ENCODE measurements around the gene RETREG3. TPM values are rescaled to one million over a fixed set of nuclear protein-coding genes. Genes with fewer than 3 reads are reported as not detected.
"Not testable (repeated sequence)": the region's sequence is repeated elsewhere in the genome, so short reads cannot be mapped to it uniquely, and the experiment has no call there.

The RETREG3 gene
- polyA plus RNA-seq, 1 donor: 60.6 TPM

DNA sequence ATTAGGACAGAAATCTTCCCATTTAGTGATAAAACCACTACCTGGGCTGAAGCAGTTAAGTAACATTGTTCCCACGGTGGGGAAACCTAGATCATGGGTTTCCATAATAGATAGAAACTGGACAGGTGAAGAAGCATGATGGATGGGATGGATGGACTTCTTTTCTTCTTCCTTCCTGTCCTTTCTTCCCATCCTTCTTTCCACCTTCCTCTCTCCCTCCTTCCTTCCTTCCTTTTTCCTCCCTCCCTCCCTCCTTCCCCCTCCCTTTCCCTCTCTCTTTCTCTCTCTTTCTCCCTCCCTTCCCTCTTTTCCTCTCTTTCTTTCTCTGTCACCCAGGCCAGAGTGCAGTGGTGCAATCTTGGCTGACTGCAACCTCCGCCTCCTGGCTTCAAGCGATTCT, 34.7 kb downstream of the RETREG3 start:
- no peak for DNase-seq

DNA sequence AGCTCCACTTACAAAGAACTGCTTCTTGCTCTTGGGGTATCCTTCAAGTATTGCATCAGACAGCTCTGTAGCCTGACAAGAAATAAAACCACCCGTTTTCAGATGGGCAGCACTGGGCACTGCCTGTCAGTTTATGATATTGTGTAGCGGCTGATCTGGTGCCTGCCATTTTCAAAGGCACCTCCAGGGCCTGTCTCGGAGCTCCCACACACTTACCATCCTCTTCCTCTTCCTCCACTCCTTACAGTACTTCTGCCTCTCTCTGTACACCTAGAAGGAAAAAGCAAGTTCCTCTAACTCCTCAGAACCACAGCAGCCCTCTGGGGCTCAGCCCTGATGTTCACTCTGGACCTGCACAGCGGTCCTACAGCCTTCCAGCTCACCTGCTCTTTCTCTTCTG, 36.1 kb downstream of the RETREG3 start:
- DNase-seq: no peak

DNA sequence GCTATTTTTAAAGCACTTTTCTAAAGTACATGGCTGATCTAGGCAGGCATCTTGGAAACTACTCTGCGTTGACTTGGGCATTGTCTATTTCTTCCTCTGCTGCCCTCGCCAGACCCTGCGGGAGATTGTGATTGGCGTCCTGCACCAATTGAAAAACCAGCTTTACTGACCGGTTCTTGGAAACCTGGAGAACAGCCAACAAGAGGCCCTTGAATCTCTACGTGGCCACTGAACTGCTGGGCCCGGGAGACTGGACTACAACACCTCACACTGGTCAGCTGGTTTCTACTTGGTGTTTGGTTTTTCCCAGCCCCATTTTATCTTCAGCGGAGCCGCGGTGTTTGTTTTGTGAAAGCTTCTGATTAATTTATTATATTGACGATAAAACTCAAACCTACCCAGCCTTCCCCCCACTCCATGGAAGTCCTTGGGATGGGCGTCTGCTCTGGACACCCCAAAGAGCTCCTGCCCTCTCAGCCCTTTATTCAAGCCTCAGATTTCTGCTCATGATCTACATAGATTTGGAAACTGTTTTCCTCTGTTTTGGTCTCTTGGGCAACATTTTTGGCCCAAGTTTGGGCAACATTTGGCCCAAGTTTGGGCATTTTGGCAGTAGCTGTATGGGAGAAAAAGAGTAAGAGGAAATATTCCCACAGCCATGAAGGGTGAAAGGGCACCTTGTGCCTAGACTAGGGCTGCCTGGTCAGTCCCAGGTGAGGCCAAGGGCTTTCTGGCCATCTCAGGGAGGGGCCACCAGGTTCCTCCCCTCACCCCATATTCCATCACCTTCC, 37.5 kb downstream of the RETREG3 start:
- no peak for DNase-seq

DNA sequence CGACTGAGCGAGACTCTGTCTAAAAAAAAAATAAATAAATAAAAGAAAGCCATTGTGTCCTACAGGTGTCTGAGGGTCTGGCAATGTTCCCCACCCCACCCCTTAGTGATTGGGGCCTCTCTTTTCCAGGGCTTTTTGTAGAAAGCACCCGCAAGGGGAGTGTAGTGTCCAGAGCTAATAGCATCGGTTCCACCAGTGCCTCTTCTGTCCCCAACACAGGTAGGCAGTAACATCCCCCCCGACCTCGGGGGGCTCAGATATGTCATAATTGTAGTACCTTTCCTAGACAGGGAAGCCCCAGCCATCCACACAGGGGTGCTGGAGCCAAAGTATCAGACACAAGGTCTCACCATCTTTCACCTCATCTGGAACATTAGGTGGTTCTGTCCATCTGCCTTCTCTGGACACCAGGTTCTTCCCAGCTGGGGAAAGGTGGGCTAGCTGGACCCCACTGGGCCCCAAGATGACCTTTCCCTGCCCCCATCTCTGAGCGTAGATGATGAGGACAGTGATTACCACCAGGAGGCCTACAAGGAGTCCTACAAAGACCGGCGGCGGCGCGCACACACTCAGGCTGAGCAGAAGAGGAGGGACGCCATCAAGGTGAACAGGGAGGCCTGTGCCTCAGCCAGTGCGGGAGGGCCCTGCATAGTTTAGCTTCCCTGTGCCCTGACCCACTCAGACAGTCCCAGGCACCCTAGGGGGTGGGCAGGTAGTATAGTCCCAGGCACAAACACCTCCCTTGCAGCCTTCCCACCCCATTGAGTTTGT, 40.6 kb downstream of the RETREG3 start:
- no peak for DNase-seq

DNA sequence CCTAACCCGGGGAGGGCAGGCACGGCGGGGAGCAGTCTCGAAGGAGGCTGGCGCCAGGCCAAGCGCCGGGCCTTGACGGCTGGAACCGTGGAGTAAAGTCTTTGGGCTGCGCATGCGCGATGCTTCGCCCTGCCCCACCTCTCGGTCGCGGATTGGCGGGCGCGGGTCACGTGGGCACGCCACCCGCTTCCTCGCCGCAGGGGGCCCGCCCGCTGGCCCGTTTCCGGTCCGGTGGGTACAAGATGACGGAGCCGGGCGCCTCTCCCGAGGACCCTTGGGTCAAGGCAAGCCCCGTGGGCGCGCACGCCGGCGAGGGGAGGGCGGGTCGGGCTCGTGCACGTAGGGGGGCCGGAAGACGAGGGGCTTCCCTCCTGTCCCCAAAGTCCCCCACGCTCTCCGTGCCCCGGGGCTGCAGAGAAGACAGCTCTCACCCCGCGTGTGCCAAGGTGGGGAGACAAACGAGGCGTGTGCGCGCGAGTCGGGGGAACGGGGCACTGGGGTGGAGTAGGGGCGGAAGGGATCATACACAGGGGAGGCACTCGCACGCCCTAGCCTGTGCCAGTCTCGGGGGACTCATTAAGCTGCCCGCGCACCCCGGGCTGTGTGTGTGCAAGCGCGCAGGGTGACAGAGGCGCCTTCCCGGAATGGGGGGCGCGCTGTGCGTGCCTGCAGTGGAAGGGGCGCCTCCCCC, 42.1 kb downstream of the RETREG3 start, which contains the start of gene MLX:
TSS of gene MLX (plus strand) at position 218 of the 691 bp plus-strand sequence. CDS start at position 243, 25 bp downstream.
- peak; percentile 85 for DNase-seq

DNA sequence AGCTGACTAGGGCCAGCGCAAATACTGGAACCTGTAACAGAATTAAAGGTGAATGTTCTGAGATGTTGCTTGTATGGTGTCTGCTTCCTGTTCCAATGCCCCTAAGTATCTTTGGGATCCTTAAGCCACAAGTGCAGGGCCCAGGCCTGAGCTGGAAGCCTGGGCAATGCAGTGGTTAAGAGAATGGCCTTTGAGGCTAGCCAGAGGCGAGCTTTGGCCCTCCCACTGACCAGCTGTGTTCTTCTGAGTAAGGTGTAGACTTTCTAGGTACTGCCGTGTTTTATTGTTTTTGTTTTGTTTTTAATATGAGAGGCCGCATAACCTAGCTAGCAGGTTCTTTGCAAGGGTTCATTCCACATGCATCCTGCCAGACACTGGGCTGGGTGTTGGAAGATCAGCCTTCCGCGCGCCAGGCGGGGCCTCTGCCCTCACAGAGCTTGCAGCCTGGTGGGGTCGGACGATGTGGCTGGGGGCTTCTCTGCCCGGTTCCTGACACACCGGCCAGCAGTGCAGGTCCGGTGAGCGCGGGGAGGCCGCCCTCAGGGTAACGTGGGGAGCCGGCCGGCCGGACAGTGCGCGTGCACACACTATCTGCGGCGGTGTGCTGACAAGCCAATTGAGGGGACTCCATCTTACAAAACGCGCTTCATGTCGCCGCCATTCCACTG, 42.8 kb downstream of the RETREG3 start:
- no peak for DNase-seq

DNA sequence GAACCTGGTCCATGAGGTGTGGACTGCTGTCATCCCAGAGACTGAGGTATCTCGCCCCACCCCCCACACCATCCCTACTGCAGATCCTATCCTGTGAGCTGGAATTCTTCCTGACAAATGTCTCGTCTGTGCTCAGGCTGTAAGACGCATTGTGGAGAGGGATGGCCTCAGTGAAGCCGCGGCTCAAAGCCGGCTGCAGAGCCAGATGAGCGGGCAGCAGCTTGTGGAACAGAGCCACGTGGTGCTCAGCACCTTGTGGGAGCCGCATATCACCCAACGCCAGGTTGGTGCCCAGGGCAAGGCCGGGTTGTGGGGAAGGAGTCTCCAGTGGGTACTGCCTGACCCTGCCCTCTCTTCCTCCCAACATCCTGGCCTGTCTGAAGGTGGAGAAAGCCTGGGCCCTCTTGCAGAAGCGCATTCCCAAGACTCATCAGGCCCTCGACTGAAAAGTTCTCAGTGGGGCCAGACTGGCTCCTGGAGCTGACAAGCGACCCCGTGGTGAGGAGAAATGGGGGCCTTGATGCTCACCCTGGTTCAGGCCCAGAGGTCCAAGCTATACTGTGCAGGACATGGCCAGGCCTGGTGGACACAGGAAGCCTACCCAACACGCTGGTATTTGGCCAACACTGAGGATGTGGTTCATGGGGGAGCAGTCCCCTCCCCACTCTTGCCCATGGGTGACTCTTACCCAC, 43.5 kb downstream of the RETREG3 start:
- DNase-seq: no peak

DNA sequence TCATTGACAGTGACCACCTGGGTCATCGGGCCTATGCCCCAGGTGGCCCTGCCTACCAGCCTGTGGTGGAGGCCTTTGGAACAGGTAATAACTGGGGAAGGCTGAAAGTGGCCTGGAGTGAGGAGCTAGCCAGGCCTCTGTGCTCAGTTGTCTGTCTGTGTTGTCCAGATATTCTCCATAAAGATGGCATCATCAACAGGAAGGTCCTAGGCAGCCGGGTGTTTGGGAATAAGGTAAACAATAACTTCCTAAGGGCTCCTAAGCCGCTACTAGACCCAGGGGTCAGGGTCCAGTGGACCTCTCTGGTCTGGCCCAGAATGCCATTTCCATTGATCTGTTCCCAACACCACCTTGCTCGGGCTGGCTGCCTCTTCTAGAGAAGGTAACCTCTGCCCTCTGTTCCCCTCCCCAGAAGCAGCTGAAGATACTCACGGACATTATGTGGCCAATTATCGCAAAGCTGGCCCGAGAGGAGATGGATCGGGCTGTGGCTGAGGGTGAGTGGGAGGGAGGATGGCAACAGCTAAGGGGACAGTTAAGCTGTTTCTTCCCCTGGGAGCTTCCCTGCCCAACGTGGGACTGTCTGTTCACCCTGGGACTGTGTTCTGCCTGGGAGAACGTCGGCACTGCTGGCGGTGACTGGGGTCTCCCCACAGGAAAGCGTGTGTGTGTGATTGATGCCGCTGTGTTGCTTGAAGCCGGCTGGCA, 44.2 kb downstream of the RETREG3 start:
- no peak for DNase-seq

DNA sequence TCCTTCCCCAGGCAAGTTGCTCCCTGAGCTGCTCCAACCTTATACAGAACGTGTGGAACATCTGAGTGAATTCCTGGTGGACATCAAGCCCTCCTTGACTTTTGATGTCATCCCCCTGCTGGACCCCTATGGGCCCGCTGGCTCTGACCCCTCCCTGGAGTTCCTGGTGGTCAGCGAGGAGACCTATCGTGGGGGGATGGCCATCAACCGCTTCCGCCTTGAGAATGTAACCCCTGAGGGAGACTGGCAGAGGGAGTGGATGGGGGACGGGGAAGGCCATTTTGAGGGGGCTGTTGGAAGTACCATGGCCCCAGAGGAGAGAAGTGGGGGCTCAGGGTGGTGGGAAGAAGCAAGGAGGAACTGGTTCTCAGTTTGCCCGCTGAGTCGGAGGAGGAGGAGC, 45.2 kb downstream of the RETREG3 start:
- no peak for DNase-seq

DNA sequence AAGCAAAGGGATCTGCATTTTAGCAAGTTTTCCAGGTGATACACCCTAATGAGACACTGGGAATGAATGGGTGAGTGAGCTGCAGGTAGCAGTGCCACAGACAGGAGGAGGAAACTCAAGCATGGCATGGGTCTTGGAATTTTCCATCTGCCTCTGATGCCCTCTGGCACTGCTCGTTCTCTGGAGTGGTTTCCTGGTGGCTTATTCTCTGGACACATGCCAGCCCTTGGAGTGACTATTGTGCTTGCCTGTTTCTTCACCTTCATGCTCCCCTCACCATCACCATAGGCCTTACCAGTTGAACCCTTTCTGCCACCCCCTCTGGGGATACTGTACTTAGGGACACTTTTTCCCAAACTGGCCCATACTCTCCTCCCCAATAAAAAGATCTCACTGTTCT, 45.6 kb downstream of the RETREG3 start:
- DNase-seq: no peak

DNA sequence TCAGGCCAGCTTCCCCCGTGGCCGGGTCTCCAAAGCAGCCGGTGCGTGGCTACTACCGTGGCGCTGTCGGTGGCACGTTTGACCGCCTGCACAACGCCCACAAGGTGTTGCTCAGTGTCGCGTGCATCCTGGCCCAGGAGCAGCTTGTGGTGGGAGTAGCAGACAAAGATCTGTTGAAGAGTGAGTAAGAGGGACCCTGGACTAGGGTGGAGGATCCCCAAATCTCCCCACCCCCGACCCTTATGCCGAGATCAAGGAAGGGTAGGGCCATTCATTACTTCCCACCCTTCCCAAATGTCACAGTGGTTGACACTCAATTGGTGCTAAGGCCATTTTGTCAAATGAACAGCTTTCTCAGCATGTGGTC, 46.0 kb downstream of the RETREG3 start:
- no peak for DNase-seq

DNA sequence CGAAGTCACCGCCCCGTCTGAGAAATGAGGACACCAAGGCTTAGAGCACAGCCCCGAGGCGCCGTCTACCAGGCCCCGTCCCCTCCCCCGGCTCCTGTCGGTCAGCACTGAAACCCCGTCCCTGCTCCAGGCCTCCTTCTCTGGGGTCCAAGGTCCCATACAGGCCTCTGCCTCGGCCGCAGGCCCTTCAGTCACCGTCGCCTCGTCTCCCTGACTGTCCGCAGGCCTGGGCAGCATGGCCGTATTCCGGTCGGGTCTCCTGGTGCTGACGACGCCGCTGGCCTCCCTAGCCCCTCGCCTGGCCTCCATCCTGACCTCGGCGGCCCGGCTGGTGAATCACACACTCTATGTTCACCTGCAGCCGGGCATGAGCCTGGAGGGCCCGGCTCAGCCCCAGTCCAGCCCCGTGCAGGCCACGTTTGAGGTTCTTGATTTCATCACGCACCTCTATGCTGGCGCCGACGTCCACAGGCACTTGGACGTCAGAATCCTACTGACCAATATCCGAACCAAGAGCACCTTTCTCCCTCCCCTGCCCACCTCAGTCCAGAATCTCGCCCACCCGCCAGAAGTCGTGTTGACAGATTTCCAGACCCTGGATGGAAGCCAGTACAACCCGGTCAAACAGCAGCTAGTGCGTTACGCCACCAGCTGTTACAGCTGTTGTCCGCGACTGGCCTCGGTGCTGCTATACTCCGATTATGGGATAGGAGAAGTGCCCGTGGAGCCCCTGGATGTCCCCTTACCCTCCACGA, 46.6 kb downstream of the RETREG3 start:
- DNase-seq: no peak

DNA sequence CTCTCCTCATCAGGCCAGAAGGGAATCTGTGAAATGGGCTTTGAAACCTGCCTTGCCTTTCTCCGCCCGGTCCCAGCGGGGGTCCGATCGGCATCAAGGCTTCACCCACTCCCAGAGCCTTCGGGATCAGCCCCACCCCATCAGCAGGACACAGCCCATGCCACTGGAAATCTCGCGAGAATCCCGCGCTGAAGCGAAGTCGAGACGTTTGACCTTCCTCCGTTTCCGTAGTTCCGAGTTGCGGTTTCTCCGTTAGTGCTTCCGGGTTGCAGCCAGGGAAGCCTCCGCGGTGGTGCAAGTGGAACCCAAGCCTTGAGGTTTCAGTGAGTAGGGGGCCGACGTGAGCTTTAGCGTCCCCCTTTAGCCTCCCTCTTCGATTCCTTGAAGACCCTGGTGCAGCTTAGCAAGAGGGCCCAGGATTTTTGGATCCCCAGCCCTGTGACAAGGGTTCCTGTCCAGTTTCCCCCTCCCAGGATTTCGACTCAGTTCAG, 47.2 kb downstream of the RETREG3 start, which contains the start of gene COASY:
TSS of gene COASY (plus strand) at position 252 of the 491 bp plus-strand sequence. CDS start 475 bp downstream, outside the sequence.
- peak; percentile 97 for DNase-seq

DNA sequence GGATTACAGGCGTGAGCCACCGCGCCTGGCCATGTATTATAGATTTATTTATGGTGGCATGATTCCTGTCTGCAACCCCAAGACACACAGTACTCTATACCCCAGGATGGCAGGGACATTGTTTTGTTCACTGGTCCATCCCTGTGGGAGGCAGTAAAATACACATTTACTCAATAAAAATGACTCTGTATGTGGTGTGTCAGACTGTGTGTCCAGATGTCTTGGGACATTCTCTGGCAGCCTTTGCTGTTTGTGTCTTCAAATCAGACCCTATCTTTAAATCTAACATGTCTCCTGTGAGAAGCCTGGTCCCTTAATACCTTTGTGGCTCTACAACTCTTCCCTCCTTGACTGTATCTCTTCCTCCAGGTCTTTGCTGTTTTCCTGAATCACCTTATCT, 48.9 kb downstream of the RETREG3 start:
- no peak for DNase-seq

DNA sequence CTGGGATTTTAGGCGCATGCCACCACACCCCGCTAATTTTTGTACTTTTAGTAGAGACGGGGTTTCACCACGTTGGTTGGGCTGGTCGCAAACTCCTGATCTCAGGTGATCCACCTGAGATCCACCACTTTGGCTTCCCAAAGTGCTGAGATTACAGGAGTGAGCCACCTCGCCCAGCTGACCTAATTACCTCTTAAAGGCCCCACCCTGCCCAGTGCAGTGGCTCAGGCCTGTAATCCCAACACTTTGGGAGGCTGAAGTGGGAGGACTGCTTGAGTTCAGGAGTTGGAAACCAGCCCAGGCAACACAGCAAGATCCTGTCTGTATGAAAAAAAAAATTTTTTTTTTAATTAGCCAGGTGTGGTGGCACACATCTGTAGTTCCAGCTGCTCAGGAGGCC, 50.1 kb downstream of the RETREG3 start:
- DNase-seq: no peak

DNA sequence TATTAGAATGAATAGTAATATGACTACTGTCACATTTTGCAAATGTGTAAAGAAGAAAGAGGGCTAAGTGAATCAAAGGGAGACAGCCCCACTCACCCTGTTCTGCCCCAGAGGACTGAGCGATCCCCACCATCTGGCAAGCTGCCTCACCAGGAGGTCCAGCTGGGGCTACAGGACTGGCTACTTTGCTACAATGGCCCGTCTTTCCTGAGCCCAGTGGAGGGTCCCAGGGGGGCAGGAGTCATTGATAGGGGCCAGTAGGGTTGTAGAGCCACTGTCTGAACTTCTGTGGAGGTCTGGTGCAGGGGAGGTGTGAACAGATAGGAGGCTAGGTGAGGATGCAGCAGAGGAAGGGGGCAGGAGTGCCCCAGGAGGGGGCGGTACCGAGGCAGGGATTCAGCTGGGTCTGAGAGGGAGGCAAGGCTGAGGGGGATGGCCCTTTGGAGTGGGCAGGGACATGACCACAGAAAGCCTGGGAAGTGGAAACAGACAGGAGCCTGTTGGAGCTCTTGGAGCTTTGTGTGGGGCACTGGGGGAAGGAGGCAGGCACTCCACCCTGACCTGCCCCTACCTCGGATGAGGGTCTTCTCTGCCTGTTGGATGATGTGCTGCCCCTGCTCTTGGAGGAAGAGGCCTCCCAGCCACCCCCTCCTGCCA, 53.1 kb downstream of the RETREG3 start:
- DNase-seq: not testable (repeated sequence)

DNA sequence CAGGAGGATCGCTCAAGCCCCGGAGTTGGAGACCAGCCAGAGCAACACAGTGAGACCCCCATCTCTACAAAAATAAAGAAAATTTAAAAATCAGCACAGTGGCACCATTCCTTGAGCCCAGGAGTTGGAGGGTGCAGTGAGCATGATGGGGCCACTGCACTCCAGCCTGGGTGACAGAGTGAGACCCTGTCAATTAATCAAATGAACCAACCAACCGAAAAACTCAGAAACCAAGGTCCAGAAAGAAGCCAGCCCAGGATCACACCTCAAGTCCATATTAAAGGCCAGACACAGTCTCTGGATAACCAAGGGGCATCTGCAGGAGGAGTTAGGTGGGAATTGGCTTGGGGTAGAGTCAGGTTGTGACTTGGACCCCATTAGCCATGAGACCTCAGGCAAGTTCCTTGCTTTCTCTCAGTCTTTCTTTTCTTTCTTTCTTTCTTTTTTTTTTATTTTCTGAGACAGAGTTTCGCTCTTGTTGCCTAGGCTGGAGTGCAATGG, 54.0 kb downstream of the RETREG3 start:
- DNase-seq: no peak

DNA sequence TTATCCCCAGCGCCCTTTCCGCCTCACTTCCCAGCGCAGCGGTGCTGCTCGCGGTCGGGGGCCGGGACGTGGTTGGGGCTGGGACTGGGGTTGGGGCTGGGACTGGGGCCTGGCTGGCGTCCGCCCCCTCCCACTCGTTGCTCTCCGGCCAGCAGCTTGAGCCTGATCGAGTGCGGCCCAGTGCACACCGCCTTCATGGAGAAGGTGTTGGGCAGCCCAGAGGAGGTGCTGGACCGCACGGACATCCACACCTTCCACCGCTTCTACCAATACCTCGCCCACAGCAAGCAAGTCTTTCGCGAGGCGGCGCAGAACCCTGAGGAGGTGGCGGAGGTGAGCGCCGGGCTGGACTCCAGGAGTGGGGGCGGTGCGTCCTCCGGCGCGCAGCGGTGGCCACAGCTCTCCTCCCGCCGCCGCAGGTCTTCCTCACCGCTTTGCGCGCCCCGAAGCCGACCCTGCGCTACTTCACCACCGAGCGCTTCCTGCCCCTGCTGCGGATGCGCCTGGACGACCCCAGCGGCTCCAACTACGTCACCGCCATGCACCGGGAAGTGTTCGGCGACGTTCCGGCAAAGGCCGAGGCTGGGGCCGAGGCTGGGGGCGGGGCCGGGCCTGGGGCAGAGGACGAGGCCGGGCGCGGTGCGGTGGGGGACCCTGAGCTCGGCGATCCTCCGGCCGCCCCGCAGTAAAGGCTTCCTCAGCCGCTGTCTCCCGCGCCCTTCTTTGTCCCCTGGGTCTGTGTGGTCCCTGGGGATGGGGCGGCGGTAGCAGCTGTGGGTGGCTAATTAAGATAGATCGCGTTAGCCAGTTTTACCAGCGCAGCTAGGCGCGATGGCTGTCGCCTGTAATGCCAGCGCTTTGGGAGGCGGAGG, 54.7 kb downstream of the RETREG3 start:
- DNase-seq: peak; percentile 89

All from left kidney (tissue), 2 donors.